Measurements from ENCODE around the gene IL31RA.
A peak's percentile ranks its signal among the peaks of the same experiment; 100 is the strongest.

Gene IL31RA

DNA sequence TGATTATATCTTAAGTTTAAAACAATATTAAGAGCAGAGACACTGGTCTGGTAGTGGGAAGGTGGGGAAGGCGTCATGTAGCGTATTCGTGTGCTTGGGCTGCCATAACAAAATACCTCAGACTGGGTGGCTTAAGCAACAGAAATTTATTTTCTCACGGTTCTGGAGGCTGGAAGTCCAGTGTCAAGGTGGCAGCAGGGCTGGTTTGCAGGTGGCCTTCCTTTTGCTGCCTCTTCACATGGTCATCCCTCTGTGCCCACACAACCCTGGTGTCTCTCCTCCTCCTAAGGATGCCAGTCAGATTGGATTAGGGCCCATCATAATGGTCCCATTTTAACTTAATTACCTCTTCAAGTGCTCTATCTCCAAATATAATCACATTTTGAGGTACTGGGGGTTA, 9.6 kb downstream of the IL31RA start:
- no peak for DNase-seq

DNA sequence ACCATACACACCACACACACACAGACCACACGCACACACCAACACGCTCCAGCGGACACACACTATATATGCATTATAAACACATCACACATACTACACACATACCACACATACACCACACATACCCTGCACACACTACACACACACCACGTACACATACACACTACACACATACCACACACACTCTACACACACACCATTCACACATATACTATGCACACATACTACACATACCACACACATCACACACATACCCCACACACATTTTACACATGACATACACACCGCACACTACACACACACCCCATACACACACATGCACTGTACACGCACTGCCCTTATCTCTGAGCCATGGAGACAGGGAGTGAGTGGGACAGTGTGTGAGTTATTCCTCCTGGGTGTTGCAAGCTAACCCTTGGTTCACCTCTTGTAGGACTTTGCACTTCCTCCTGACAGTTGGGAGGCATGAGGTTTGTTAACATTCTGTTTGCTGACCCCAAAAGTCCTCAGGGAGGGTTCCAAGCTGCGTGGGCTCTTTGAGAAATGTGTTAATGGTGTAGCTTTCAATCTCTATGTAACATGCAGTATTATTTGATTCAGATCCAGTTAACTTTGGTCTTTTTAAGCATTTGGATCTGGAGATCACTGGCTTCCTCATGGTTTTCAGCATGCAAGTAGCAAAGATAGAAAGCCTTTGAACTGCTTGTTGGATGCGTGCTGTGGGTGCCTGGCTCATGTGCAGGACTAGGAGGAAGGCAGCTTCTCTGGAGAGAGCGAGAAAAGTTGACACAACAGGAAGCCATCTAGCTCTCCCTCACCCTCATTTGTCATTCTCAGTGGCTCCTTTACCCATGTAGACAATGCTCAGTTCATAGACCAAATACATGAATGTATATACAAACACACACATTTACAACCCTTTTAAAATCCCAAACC, 13.7 kb downstream of the IL31RA start:
- DNase-seq, result no peak

DNA sequence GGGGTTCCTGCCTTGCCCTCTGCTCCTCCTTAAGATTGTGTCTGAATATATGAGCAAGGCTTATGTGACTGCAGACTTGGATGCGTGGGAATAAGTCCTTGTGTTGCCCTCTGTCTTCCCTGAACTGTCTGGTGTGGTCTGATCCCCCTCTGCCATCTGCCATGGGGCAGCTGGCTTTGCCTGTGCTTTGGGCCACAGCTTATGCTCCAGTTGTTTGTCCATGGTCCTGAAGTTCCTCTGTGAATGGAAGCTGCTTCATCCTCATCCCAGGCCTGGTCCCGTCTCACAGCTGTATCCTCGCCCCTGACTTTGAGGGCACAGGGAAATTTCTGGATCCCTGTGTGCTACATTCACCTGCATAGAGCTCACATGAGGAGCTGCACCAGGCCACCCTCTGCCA, 14.7 kb downstream of the IL31RA start:
- no peak for DNase-seq

DNA sequence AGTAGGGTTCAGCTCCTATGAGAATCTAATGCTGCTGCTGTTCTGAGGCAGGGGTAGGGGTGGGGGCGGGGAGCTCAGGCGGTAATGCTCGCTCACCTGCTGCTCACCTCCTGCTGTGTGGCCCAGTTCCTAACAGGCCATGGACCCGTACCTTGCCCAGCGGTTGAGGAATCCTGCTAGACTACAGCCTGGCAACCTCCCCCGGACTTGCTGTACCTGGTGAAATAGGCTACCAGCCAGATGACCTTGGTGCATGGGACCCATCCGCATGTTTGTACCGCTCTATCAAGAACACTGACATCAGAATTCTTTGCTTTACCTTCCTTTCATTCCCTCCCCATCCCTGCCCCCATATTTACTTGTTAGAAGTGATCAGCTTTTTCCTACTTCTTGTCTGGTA, 15.3 kb downstream of the IL31RA start:
- no peak for DNase-seq

DNA sequence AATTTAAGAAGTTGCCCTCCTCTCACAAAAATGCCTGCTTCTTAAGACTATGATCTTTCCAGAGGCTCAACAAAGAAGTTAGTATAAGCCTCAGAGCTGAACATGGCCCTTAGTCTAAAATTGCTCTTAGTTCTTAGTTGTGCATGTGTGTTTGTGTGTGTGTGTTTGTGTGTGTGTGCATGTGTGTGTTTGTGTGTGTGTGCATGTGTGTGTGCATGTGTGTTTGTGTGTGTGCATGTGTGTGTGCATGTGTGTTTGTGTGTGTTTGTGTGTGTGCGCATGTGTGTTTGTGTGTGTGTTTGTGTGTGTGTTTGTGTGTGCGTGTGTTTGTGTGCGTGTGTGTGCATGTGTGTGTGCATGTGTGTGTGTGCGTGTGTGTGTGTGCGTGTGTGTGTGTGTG, 15.8 kb downstream of the IL31RA start:
- no peak for DNase-seq

DNA sequence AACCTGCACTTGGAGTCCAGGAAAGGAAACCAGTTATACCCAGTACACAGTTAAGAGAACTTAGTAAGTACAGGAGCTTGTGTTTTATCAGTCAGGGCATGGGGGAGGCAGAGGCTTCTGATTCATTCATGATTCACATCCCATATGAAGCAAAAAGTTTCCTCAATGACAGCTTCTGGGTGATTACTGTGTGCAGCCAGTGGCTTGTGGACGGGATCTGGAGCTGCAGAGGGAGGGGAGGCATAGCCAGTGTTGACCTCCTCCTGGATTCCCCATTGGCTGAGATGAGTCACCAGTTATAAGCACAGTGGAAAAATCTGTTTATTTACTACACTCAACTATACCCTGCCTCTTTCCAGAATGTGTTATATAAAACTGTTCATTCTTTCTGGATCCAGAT, 17.7 kb downstream of the IL31RA start:
- DNase-seq, result no peak

DNA sequence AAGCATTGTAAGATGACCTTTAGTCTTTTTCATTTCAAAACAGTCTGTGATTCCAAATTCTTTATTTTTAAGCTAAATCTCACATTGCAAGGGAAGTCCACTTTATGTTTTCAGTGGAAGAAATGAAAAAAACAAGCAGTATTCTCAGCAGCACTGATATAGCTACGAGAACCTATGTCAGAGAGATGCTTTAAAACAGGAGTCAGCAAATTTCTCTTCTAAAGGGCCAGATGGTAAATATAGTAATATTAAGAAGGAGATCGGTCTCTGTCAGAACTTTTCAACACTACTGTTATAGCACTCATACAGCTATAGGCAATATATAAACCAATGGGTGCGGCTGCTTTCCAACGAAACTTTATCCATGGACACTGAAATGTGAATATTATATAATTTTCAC, 18.7 kb downstream of the IL31RA start:
- DNase-seq, result no peak

DNA sequence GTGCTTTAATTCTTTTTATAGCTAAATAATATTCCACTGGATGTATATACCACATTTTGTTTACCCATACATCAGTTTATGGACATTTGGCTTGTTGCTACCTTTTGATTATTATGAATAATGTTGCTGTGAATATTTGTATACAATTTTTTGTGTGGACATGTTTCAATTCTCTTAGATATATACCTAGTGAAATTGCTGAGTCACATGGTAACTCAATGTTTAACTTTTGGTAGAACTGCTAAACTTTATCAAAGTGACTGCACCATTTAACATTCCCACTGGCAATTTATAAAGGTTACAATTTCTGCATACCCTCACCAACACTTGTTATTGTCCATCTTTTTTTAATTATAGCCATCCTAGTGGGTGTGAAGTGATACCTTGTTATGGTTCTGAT, 22.1 kb downstream of the IL31RA start:
- DNase-seq, result no peak

DNA sequence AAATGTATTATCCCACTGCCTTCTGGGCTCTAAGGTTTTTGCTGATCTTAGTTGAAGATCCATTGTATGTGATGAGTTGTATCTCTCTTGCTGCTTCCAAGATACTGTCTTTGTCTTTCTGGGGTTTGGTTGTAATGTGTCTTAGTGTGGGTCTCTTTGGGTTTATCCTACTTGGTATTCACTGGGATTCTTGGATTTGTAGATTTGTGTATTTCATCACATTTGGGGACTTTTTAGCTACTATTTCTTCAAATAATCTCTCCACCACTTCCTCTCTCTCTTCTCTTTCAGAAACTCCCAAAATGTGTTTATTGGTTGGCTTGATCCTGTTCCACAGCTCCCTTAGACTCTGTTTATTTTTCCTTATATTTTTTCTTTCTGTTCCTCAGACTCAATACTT, 26.5 kb downstream of the IL31RA start:
- no peak for DNase-seq

DNA sequence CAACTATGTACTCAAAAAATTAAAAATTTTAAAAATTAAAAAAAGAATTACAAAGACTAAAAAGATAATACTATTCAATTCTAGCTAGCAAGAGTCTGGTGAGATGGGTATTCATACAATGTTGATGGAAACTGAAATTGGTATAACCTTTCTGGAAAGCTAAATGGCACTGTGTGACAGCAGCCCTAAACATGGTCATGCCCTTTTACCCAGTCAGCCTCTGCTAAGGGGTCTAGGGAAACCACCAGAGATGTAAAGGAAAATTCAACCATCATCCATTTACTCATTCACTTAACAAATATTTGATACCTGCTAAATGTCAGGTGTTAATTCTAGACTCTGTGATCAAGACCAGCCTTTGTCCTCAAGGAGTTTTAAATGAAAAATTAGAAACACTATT, 29.3 kb downstream of the IL31RA start:
- DNase-seq, result no peak

DNA sequence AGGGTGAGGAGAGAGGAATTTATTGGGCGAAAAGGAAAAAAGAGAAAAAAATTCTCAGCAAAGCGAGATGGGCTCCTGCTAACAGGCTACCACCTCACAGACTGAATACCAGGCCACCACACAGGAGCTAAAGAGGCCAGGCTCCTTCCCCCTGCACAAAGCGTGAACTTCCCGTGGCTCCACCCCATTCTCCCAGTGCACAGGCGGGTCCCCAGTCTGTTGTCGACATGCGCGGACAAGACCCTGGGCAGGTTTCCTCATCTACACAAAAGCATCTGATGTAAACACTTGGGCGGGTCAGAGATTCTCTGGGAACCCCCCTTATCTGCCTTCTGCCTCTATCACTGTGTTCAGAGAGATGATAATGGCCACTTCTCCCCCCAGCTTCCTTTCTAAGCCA, 34.2 kb downstream of the IL31RA start:
- DNase-seq, result no peak

DNA sequence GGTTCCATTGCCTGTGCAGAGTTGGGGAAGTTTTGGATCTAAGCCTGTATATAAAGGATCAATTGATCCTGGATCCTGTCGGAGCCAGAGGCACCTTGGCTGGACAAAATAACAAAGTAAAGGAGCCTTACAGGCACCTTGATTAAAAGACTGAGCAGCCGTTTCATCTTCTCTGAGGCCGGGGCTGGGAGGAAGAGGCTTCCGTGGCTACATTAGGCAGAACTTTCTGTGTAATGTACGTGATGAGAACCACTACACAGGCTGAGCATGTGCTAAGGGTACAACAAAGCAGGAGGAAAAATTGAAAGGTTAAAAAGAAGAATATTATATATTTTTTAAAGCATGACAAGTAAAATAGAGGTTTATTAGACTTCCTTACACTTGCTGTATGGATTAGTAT, 37.0 kb downstream of the IL31RA start:
- DNase-seq, result no peak

DNA sequence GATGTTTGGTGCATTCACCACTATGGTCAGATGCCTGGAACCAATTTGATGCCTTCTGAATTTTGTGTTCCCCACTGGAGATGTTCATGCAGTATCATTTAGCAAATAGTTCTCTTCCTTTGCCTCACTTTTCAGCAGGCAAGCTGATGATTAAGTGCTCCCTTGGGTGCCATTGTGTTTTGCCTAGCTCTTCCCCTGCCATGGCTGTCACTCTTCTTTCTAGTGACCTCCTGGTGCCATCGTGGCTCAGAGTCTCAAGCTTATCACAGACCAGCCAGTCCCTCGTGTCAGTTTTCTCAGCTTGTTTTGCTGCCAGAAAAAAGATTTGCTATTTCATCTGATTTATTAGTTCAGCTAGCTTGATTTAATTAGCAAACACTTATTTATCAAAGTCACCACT, 41.3 kb downstream of the IL31RA start:
- DNase-seq, result no peak

DNA sequence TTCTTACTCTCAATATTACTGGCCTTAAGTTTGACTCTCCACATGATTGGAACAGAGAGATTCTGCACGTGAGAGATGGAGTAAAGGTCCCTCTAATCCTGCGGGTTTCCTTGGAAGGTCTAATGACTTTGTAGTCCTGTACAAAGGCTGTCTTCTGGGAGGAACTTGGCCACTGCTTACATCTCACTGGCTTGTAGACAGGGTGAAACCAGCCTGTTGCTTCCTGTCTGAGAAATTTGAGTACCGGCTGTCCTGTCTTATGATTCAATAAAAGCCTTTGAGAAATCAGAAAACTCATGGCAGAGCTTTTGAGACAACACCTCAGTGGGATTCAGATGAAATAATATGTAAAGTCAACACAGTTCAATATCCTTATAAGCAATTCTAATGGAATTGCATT, 43.0 kb downstream of the IL31RA start:
- DNase-seq, result no peak

DNA sequence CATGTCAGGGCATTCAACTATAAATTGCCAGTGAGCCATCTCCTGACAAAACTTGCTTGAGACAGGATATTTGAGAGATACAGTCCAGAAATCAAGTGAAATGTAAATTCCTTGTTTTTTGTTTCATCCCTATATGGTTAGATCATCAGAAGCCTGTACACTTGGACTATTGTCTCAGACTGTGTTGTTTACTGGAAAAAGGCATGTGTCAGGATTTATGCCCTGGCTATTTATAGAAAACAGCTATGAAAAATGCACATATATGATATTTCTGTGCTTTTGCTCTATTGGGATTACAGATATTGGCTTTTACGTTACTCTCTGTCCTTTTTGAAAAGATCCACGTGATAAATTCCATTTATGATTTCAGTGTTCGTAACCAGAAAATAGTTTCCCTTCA, 44.2 kb downstream of the IL31RA start:
- DNase-seq, result no peak

DNA sequence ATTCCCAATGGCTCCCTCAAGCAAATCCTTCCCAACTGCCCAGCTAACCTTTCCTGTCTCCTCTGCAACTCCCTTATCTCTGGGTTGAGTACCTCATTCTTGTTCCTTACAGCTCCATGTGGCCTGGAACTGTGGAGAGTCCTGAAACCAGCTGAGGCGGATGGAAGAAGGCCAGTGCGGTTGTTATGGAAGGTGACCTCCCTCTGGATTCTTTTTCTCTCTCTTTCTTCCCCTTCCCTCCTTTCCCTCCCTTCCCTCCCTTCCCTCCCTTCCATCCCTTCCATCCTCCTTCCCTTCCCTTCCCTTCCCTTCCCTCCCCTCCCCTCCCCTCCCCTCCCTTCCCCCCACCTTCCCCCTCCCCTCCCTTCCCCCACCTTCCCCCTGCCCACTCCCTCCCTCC, 45.1 kb downstream of the IL31RA start:
- DNase-seq, result no peak

DNA sequence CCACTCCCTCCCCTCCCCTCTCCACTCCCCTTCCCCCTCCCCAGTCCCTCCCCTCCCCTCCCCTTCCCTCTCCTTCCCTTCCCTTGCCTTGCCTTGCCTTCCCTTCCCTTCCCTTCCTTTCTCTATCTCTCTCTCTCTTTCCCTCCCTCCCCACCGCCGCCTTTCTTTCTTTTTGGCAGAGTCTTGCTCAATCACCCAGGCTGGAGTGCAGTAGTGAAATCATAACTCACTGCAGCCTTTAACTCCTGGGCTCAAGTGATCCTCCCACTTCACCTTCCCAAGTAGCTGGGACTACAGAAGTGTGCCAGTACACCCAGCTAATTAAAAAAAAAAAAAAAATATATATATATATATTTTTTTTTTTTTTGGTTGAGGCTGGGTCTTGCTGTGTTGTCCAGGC, 45.5 kb downstream of the IL31RA start:
- no peak for DNase-seq

DNA sequence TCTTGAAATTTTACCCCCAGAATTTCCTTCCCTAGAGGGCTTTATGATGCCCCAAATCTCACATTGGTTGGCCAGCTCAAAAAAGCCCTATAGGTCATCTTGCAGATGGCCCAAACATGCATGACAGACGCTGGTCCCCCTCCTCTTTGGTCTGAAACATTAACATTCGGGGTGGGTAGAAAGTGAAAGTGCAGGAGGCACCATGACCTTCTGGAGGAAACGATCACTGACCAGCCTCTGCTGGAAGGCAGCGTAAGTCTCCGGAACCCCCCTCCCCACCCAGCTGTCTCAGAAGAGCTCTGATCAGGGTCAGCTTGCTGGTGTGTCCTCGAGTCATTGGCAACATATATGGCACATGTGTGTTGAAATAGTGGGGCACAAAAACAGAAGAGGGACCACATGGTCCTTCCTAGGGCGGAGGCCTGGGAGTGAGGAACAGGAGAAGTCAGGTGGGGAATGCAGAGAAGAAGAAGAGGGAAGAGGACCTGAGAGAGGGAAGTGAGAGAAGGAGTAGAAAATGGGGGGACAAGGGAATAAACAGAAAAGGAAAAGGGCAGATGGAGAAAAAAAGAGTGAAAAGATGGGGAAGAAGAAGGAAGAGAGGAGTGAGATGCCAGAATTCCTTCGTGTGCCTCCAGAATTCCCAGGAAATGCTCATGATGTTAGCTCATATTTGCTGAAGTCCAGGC, 46.2 kb downstream of the IL31RA start:
- DNase-seq, result no peak

DNA sequence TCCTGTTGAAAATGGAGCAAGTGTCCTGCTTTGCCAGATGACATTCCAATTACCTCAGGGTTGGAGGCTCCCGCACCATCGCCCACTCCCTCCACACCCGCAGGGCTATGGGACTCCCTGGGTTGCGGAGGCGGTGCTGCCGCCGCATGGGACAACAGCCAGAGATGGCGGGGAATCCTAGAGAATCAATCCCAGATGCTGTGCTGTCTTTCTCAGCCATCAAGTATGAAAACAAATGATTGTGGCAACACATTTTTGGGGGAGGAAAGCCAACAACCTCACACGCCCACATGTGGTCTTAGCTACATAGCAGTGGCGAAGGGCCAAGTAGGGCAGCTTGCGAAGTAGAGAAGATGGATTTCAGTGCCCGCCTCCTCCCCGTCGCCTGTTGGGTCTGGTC, 46.7 kb downstream of the IL31RA start:
- peak; percentile 30 for DNase-seq

DNA sequence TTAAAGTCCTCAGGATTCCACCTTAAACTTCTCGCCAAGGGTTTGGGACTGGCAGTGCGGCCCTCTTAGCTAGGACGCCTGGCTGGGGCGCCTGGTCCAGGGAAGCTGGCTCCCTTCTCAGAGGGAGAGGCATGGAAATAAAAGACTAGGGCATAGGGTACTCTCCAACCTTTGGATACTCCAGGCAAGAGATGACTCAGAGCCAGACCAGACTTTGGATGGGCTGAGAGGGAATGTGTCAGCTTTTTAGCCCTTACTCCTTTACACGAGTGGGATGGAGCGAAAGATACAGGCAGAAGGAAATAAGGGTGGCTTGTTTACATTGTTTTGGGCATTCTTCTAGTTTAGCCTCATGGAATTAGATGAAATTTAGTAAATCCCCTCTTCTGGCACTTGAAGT, 48.2 kb downstream of the IL31RA start:
- DNase-seq, result no peak

DNA sequence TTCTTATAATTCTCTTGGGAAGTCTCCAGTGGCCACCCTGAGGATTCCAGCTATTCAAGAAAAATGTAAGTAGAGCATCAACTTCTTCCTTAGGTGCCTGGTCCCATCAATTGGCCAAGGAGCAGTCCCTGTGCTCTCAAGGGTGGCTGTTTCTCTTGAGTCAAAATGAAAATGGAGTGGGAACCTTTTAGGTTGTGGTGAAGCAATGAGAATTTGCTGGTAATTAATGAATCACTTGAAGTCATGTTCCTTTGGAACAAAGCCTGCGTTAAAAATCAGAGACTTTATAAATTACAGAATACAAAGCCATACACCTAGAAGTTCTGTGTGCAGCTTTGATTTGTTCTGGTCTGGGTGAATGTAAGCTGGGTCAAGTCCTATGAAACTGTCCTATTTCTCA, 48.9 kb downstream of the IL31RA start:
- no peak for DNase-seq

DNA sequence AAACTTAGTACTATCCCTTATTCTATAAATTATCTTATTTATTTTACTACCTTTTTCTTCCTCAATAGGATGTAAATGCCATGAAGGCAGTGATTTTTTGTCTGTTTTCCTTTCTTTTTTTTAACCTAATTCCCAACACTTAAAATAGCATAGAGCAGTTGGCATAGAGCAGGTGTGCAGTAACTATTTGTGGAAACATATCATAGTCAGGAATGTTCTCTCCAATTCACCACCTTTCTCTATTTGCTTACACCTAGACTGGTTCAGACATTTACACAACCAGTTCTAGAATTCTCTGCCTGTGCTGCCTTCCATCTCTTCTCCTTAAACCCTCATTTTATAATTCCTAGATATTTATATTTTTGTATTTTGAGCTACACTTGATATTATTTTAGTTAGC, 49.6 kb downstream of the IL31RA start:
- DNase-seq, result no peak

DNA sequence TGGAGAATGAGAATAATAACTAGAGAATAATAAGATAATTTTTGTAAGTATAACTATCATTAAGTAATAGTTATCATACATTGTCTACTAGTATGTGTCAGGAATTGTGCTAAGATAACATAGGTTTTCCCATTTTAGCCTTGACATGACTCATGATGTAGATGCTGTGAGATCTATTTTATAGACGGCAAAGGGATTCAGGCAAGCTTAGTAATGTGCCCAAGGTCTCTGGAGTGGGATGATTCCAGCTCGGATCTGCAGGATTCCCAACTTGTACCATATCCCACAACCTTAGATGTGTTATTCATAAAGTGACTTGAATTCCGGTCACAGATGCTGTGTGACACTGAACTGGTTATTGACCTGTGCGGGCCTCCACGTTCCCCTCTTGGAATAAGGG, 51.5 kb downstream of the IL31RA start:
- DNase-seq, result no peak

DNA sequence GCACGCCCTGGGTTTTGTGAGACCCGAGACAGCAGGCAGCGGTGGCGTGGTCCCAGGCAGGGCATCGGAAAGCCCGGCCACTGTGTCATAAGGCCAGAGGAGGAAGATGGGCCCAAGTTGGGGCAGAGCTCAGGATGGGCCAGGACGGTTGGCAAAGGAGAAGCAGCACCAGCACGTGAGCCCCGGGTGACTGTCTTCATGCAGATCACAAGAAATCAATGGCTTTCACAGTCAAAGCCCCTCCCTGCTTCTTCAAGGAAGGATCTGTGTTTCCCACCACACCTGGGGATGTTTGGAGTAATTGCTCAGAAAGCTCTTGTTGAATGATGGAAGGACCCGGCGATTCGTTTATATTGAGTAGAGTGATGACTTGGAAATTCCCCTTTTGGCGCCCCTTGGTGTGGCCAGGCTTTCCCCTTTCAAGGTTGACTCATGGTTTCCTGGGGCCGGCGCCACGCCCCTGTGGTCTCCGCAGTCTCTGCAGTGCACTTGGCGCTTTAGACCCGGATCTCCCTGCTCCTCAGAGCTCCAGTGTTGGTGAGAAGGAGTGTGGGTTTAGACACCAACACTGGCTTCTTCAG, 52.1 kb downstream of the IL31RA start:
- no peak for DNase-seq
